GM19397 (cell line): ENCODE data around the gene GNAL.

Experiments used
- ATAC-seq: cut with Tn5 transposase; IDR thresholded peaks from one replicate; pipeline ENCODE4 v1.9.1; 2021; ENCODE audit warnings: mild to moderate bottlenecking, moderate library complexity; ENCODE audit not compliant: unreplicated experiment

The GNAL gene

DNA sequence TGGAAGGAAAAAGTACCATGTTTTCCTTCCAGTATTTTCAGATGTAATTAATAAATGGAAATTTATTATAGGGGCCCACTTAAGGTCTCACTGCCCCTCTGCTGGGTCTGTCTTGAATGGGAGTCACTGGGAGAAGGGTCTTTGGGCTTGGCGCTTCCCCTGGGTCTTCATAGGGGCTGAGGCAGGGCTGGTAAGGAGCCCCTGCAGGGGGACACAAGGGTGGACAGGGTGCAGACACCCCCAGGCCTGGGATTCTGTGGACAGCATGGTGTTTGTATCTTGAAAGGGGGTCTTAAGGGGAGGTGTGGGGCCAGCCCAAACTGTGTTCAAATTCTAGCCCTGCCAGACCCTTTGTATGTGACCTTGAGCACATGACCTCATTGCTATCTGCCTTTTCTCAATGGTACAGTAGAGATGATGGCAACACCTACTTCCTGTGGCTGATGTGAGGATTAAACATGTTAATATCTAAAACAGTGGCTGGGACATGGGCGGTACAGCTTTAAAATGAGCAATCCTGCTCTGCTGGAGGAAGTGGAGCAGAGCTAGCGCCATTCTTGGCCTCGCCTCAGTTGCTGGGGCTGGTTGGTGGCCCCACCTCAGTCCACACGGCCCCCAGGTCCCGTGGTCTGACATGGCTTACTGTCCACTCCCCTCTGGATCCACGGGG is 71.6 kb downstream of the GNAL start:
- no peak for ATAC-seq

DNA sequence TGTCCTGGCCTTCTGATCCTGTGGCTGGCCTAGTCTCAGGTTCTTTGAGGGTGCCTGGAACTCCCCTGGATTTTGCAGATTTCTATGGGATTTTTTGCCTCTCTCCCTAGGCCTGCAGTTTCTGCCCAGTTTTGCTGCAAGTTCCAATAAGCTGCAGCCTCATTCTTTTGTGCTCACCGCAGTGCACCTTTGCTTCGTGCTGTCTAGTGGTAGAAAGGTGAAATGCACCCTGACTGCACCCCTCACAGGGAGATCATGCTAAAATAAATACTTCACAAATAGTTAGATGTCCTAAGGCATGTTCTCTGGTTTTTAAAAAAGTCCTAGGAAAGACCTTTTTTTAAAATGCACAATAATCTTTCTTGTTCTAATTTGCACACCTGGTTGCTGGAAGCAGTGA is 72.5 kb downstream of the GNAL start:
- no peak for ATAC-seq

- ATAC-seq: no peak
These were observed 73.4 kb downstream of the GNAL start for GRCh38 chr18:11762429-11762828.

- ATAC-seq: no peak
These were observed 78.3 kb downstream of the GNAL start for GRCh38 chr18:11767329-11767728.

- ATAC-seq: no peak
These were observed 78.9 kb downstream of the GNAL start for GRCh38 chr18:11767935-11768334.

- ATAC-seq: no peak
These were observed 86.5 kb downstream of the GNAL start for GRCh38 chr18:11775436-11776174.

DNA sequence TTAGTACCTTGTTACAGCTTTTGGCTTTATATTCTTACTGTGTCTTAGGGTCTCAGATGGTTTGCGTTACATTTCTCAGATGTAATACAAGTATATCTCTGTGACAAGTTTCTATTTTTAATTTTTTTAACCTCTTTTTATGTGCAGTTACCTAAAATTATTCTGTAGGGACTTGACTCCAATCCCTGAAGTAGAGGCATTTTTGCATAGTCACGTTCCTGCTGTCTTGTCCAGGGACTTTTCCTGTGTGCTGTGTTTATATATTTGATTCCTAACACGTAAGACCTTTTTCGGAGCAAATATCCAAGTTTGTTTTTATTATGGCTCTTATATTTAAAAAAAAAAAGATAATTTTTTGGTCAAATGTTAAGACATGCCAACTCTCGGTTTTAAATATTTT is 91.0 kb downstream of the GNAL start:
- no peak for ATAC-seq

DNA sequence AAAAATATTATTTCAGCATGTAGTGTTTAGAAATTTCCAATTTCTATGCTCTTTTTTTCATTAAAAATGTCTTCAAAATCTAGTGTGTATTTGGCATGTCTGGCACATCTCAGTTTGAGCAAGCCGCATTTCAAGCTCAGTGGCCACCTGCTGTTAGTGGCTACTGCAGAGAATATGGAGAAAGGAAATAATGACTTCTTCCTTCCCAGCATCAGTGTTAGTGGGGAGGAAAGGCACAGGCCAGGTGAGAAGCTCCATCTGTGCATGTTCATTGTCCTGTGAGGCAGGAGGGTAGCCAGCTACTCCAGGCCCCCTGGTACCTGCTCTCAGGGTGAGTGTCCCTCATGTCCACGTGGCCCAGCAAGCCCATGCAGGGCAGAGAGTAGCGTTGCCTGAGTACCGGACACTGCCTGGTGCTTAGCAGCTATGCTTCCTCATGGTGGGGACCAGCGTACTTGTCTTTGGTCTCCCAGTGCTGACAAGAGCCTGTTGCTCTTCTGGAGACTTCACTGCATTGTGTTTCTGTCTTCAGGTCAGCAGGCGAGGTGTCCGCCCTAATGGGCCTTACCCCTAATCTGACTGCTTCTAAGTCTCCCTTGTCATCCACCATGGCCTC is 94.8 kb downstream of the GNAL start:
- no peak for ATAC-seq

DNA sequence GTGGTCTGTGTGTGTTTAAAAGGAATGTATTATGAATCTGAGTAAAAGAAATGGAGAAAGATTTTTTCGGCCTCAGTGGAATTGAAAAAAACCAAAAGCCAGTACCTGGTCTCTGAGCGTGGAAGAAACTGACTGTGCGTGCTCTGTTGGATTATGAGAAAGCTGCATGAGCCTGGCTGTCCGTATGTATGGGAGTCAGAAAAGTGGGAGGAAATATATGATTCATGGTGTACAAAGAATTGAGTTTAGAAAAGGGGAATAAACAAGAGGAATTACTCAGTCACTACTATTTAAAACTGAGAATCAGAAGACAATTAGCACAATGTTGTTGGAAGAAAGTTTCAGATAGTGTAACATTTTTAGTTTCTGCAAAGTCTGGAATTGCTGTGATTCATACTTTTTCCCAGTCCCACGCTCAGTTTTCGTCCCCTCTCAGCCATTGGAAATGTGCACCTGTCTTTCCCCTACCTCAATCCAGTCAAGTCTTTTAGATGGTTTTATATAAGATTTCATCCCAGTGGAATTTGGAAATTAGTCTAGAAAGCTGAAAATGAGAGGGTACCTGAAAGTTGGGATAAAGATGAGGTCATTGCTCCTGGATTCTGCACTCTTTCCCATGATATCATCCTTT is 95.7 kb downstream of the GNAL start:
- no peak for ATAC-seq

DNA sequence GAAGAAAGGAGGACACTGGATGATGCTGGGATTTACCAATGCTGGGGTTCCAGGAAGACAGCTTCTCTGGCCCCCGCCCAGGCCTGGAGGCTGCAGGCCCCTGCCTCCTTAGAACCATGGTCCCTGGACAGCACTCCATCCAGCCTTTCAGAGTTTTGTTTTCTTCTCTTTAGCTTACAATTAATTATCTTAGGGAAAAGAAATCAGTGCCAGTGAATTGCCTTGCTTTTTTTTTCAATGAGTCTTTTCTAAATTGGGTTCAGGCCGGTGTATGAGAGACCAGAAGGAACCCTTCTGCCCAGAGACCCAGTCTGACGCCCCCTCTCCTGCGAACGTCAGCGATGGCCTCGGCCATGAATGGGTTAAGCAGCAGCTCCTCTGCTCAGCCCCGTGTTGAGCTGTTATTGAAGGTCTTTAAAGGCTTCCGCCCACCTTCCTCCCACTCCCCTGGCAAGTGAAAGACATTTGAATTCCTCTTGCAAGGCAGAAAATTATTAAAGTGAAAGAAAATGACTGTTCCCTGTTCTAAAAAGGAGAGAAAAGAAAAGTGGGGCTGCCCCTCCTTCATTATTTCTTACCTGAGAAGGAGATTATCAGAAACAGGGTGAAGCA is 96.5 kb downstream of the GNAL start:
- no peak for ATAC-seq

DNA sequence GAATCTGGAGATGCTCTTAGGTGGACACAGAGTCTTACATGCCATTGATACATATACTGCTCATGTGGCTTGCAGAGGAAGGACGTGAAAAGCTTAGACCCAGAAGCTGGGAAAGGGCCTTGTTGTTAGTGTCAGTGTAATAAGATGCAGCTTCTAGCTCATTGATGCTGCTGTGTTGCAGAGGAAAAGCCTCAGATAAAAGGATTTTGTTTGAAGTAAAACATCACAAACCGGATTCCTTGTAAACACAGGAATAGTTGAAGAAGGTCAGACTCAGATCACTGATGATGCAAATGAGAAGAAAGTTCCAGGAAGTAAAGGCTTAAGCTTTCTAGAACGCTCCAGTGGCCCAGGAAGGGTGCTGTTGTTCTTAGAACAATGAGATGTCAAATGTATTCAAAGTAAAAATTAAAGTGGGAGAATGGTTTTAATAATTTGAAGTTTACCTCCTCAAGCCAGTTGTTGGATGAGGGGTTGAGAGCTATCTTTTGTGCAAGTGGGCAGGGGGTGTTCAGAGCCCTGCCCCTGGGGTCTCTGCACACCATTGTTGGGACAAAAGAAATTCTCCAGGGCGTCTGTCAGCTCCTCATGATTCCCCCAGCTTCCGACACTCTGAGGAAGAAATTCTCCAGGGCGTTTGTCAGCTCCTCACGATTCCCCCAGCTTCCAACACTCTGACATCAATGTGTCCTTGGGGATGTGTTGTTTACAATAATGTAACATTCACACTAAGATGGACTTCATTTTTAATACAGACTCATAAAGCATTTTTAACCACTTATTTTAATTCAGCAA is 100.8 kb downstream of the GNAL start:
- no peak for ATAC-seq

DNA sequence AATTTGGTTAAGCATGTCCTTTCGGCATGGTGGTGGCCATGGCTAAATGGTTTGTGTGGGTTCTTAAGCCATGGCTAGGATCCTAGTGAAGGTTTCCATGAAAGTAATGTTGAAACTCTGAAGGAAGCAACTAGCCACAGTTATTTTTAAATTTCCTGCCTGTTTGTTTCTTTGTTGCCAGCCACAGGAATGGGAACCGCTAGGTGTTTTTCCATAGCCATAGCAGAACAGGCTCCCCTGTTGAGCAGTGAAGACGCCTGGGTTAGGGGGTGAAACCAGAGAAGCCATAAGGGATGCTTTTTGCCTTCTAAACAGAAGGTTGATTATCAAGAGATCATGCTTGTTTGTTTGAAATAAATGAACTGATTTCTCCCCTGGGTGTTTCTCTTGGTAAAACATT is 102.1 kb downstream of the GNAL start:
- ATAC-seq: no peak

- ATAC-seq: no peak
These were observed 103.6 kb downstream of the GNAL start for GRCh38 chr18:11792632-11793031.

DNA sequence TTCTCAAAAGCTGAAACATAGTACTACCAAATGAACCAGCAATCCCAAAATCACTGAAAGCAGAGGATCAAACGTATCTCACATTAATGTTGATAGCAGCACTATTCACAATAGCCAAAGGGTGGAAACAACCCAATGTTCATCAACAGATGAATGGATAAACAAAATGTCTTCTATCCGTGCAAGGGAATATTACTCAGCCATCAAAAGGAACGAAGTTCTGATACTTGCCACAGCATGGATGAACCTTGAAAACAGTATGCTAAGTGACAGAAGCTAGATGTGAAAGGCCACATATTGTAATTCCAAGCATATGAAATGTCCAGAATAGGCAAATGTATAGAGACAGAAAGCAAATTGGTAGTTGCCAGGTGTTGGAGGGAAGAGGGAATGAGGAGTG is 105.1 kb downstream of the GNAL start:
- no peak for ATAC-seq

DNA sequence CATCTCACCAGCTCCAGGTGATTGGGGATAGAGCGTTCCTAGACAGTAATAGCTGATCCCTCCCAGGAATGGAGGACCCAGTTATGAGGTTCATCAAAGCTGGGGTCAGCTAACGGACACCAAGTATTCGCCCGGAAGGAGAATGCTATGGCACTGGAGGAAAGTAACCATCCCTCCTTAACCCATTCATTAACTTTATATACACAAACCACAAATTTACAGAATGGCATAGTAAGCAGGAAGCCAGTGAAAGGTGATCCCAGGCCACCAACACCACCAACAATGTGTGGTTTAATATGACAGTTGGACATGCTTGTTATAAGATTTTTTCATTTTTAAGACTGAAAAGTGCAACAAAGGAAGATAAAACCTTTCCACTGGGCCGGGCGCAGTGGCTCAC is 106.9 kb downstream of the GNAL start:
- ATAC-seq: no peak

GRCh38 chr18:11798271-11798670 is 109.2 kb downstream of the GNAL start:
- ATAC-seq: no peak

- ATAC-seq: no peak
These were observed 110.0 kb downstream of the GNAL start for GRCh38 chr18:11799066-11799465.

GRCh38 chr18:11800566-11801334 is 111.7 kb downstream of the GNAL start:
- ATAC-seq: no peak

DNA sequence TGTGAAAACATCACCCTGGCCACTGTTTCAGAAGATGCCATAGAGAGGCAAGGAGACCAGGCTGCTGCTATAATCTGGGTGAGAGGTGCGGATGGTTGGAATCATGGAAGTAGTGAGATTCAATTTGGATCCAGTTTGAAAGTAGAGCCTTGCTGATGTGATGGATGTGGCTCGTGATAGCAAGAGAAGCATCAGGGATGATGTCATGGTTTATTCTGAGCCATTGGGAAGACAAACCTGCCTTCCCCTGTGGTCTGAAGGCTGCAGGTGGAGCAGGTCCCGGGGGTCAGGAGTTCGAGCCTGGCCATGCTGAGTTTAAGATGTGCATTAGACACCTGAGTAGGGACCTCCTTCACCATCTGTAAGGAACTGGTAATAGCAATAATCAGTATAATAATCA is 112.5 kb downstream of the GNAL start:
- ATAC-seq: no peak

GRCh38 chr18:11802158-11802557 is 113.1 kb downstream of the GNAL start:
- ATAC-seq: no peak
